Right lobe of liver (tissue), 6 donors: Measurements from ENCODE around the gene NRXN3. TPM values are rescaled to one million over a fixed set of nuclear protein-coding genes. Genes with fewer than 3 reads are reported as not detected.

Source experiments
- ATAC-seq, 4 donors: fragments of 200-7000 bp; cut with Tn5 transposase; one replicate each; pipeline ENCODE4 v1.9.1; 2020; ENCODE audit warnings: mild to moderate bottlenecking in 4 of 4, moderate library complexity in 4 of 4
- DNase-seq, 3 donors: peaks; one replicate each; pipeline ENCODE4 v3.0.0-alpha.2; 2020
- H3K27ac ChIP-seq, 3 donors: fragments of 200-600 bp; one replicate each; pipeline ENCODE4 v1.8.0; 2022
- H3K27me3 ChIP-seq, 2 donors: fragments of 200-600 bp; one replicate each; pipeline ENCODE4 v1.8.0; 2022
- H3K36me3 ChIP-seq, 4 donors: fragments of 200-600 bp; sonication (generic) in 1 of 4; one replicate each; pipeline versions ENCODE4 v1.5.1 to v1.8.0; 2017 to 2022; ENCODE audit warnings: control low read depth in 1 of 4
- H3K4me1 ChIP-seq, 4 donors: fragments of 200-600 bp; sonication (generic) in 1 of 4; one replicate each; pipeline versions ENCODE4 v1.5.1 to v1.8.0; 2017 to 2022; ENCODE audit warnings: control low read depth in 1 of 4
- H3K4me3 ChIP-seq, 3 donors: fragments of 200-600 bp; one replicate each; pipeline ENCODE4 v1.8.0; 2022
- H3K9me3 ChIP-seq, 4 donors: fragments of 200-600 bp; sonication (generic) in 1 of 4; one replicate each; pipeline versions ENCODE4 v1.5.1 to v1.8.0; 2017 to 2022; ENCODE audit warnings: control low read depth in 1 of 4
- CTCF ChIP-seq, 4 donors: fragments of 200-600 bp in 3 of 4; fragments of 450-650 bp in 1 of 4; IDR thresholded peaks; one replicate each; pipeline versions ENCODE4 v1.5.1 to v1.8.0; 2016 to 2022; ENCODE audit warnings: antibody characterized with exemption in 4 of 4, mild to moderate bottlenecking in 2 of 4
- POLR2A ChIP-seq: fragments of 450-650 bp; IDR thresholded peaks from one replicate; pipeline ENCODE4 v1.6.1; 2017; ENCODE audit warnings: antibody characterized with exemption, mild to moderate bottlenecking
- WGBS: methylation state at CpG from one replicate; pipeline ENCODE4 v1.1.6; 2018; ENCODE audit warnings: low coverage, low lambda C conversion rate; ENCODE audit not compliant: insufficient coverage; ENCODE audit errors: missing lambda C conversion rate; 5-methylcytosine and 5-hydroxymethylcytosine counted together
- intact Hi-C, 2 donors: fragments of 100-400 bp; cut with DNase I; formaldehyde crosslinking; loops; one replicate each; pipeline versions ENCODE4 v1.11.2 to v1.14.1; 2022
- total RNA-seq, 6 experiments: library from RNA; depleted of rRNA in 2 of 6; stranded (reverse); fragments of >200 nt in 2 of 6; fragmentation: NEBNext Ultra II Directional in 3 of 6; extraction: Animal tissue kit (Norgen Biotek cat#: 25700) in 3 of 6; gene quantifications; one replicate each; pipeline versions ENCODE4 v1.1.0 to v1.2.4, GENCODE V29; 2016 to 2023
- donor health status: DM: no; HTN: yes; CAD: no.
- donor health status: DM: no; HTN: no; CAD: no.
- donor health status: DM: no; HTN: no; CAD: no.
- donor health status: DM: no; HTN: yes; CAD: no.
- donor health status: DM: no; HTN: yes; CAD: no.

The NRXN3 gene
- total RNA-seq, 6 experiments from 2014 or later, result 0.06 to 0.51 (median 0.23) TPM; not detected in 1

GRCh38 chr14:79253576-79253975, 1083.4 kb downstream of the NRXN3 start:
- Histone ChIP-seq H3K27me3 (no peaks in the 10 kb centered on the region), H3K27ac (no peak overlapping the region), H3K9me3 (no peaks in the 10 kb centered on the region), H3K36me3 (no peaks in the 10 kb centered on the region), H3K4me1 (no peaks in the 10 kb centered on the region), H3K4me3 (no peak overlapping the region)
- no peak for DNase-seq
- intact Hi-C loops, result no loop called here
- TF ChIP-seq CTCF (IDR thresholded peaks at IDR 0.05), result no peak
- no peak for TF ChIP-seq POLR2A
- WGBS, result 73% methylated on average over 3 of the region's 3 CpGs
- ATAC-seq, result no peak

GRCh38 chr14:79254069-79254775, 1084.0 kb downstream of the NRXN3 start:
- Histone ChIP-seq H3K27me3 (no peaks in the 10 kb centered on the region), H3K9me3 (no peaks in the 10 kb centered on the region), H3K4me1 (no peaks in the 10 kb centered on the region), H3K36me3 (no peaks in the 10 kb centered on the region), H3K4me3 (no peak overlapping the region), H3K27ac (no peak overlapping the region)
- TF ChIP-seq CTCF (IDR thresholded peaks at IDR 0.05), result no peak
- TF ChIP-seq POLR2A, result no peak
- ATAC-seq (no peak), DNase-seq (no peak)
- WGBS, result 41% methylated on average over 3 of the region's 3 CpGs
- intact Hi-C loops, result no loop called here

- no peak for DNase-seq
- Histone ChIP-seq H3K27ac (no peak overlapping the region), H3K4me1 (no peaks in the 10 kb centered on the region), H3K27me3 (no peaks in the 10 kb centered on the region), H3K9me3 (no peaks in the 10 kb centered on the region), H3K36me3 (no peaks in the 10 kb centered on the region), H3K4me3 (no peak overlapping the region)
- 58% methylated on average over 2 of the region's 2 CpGs for WGBS
- intact Hi-C loops, result no loop called here
- no peak for ATAC-seq
- no peak for TF ChIP-seq CTCF (IDR thresholded peaks at IDR 0.05)
- no peak for TF ChIP-seq POLR2A
These were observed 1086.2 kb downstream of the NRXN3 start for GRCh38 chr14:79256380-79256779.

- intact Hi-C loops, result no loop called here
- TF ChIP-seq POLR2A (no peak), CTCF (IDR thresholded peaks at IDR 0.05) (no peak)
- Histone ChIP-seq H3K9me3 (no peaks in the 10 kb centered on the region), H3K36me3 (no peaks in the 10 kb centered on the region), H3K4me1 (no peaks in the 10 kb centered on the region), H3K27ac (no peak overlapping the region), H3K27me3 (no peaks in the 10 kb centered on the region), H3K4me3 (no peak overlapping the region)
- DNase-seq (no peak), ATAC-seq (no peak)
- 44% methylated on average over 3 of the region's 3 CpGs for WGBS
These were observed 1090.2 kb downstream of the NRXN3 start for GRCh38 chr14:79260406-79260805.
